Prostate gland (tissue), 2 donors: ENCODE data around the gene VPS36. TPM values are rescaled to one million over a fixed set of nuclear protein-coding genes. Genes with fewer than 3 reads are reported as not detected.
A peak's percentile ranks its signal among the peaks of the same experiment; 100 is the strongest.

ENCODE experiments used
- DNase-seq: peaks from one replicate; pipeline ENCODE4 v3.0.0-alpha.2; 2019; ENCODE audit warnings: low spot score
- H3K27ac ChIP-seq, 2 donors: fragments of 200-600 bp; sonication (generic); 2 replicates each; pipeline ENCODE4 v1.5.1; 2017 to 2019
- H3K27me3 ChIP-seq: fragments of 200-600 bp; sonication (generic); replicated peaks from 2 replicates; pipeline ENCODE4 v1.5.1; 2019; ENCODE audit not compliant: insufficient read depth
- H3K36me3 ChIP-seq, 2 donors: fragments of 200-600 bp; sonication (generic); 1 replicate in 1 of 2; 2 replicates in 1 of 2; pipeline versions ENCODE4 v1.5.1 to v1.8.1; 2017 to 2019
- H3K4me1 ChIP-seq: fragments of 200-600 bp; sonication (generic); replicated peaks from 2 replicates; pipeline ENCODE4 v1.5.1; 2019
- H3K4me3 ChIP-seq, 2 donors: fragments of 200-600 bp; sonication (generic); 2 replicates each; pipeline ENCODE4 v1.5.1; 2017 to 2019
- H3K9me3 ChIP-seq: fragments of 200-600 bp; sonication (generic); 2 replicates; pipeline ENCODE4 v1.5.1; 2017
- POLR2A ChIP-seq: fragments of 450-650 bp; IDR thresholded peaks from one replicate; pipeline ENCODE4 v1.6.1; 2016; ENCODE audit warnings: antibody characterized with exemption, mild to moderate bottlenecking
- POLR2AphosphoS5 ChIP-seq: sonication (generic); formaldehyde crosslinking; IDR thresholded peaks from one replicate; pipeline ENCODE4 v1.6.1; 2017; ENCODE audit warnings: antibody characterized with exemption
- WGBS: methylation state at CpG from one replicate; pipeline ENCODE4 v1.1.5; 2018; 5-methylcytosine and 5-hydroxymethylcytosine counted together
- intact Hi-C: fragments of 100-400 bp; cut with DNase I; formaldehyde crosslinking; loops from one replicate; pipeline ENCODE4 v1.14.2; 2022
- total RNA-seq, 2 donors: library from RNA; depleted of rRNA; stranded (reverse); fragments of >200 nt; gene quantifications; one replicate each; pipeline ENCODE4 v1.1.0, GENCODE V29; 2016
- TF ChIP-seq, protein P1 (sequence below), 4 experiments: fragments of 200-600 bp in 2 of 4; fragments of 450-650 bp in 2 of 4; sonication (generic) in 2 of 4; IDR thresholded peaks; 1 replicate in 3 of 4; 2 replicates in 1 of 4; pipeline ENCODE4 v1.5.1; 2016 to 2019; ENCODE audit warnings: antibody characterized with exemption in 4 of 4, mild to moderate bottlenecking in 2 of 4, moderate library complexity in 2 of 4

The VPS36 gene
- total RNA-seq, 2 donors from 2014 or later = 43.9 to 46.6 TPM

DNA sequence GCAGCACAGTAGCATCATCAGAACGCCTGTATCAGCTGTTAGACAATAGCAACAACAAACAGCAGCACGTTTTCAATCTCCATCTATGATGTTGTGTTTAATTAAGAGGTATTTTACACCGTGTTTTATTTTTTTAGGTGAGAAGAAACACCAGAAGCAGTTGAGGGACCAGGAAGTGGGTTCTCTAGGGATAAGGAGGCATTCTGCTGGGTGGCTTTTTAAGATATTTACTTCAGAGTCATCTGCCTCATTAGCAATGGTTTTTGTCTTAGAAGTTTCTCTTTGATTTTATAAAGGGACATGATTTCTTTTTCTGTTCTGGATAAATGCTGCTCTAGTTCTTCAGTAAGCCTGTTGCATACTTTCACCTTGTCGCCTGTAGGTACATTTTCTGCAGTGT is 13.1 kb upstream of the VPS36 start:
- H3K27me3 ChIP-seq = no peaks in the 10 kb centered on the region
- H3K27ac ChIP-seq = no peak overlapping the region
- intact Hi-C loops = no loop called here
- no peaks in the 10 kb centered on the region for H3K4me1 ChIP-seq
- no peak for TF ChIP-seq POLR2A
- TF ChIP-seq POLR2AphosphoS5 = no peak
- no peak for DNase-seq
- no peak overlapping the region for H3K4me3 ChIP-seq
- WGBS = 80% methylated on average over 4 of the region's 4 CpGs
- no peaks in the 10 kb centered on the region for H3K9me3 ChIP-seq
- no peaks in the 10 kb centered on the region for H3K36me3 ChIP-seq

DNA sequence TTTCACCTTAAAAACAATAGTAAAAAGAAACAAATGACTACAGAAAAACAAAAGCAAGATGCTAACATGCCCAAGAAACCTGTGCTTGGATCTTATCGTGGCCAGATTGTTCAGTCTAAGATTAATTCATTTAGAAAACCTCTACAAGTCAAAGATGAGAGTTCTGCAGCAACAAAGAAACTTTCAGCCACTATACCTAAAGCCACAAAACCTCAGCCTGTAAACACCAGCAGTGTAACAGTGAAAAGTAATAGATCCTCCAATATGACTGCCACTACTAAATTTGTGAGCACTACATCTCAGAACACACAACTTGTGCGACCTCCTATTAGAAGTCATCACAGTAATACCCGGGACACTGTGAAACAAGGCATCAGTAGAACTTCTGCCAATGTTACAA is 10.8 kb upstream of the VPS36 start:
- no peak for DNase-seq
- 82% methylated on average over 3 of the region's 3 CpGs for WGBS

DNA sequence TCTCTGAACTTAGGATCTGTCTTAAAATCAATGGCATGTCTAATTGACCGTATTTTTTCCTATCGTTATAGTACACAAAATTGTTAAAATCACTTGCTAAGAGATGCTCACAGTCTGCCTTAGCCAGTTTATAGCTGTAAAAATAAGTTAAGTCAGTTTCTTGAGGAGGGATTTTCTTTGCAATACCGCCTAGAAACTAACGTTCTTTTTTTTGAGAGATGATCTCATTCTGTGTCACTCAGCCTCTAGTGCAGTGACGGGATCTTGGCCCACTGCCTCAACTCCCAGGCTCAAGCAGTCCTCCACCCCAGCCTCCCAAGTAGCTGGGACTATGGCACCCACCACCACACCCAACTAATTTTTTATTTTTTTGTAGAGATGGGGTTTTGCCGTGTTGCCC is 9.2 kb upstream of the VPS36 start:
- WGBS = 82% methylated on average over 6 of the region's 6 CpGs
- Histone ChIP-seq H3K9me3 (no peaks in the 10 kb centered on the region), H3K27ac (no peak overlapping the region), H3K27me3 (no peaks in the 10 kb centered on the region), H3K4me1 (no peaks in the 10 kb centered on the region), H3K4me3 (no peak overlapping the region), H3K36me3 (no peaks in the 10 kb centered on the region)
- intact Hi-C loops = loop anchor here (5.0 to 10.0 kb wide), 3 partner anchors 193 to 1005 kb away; partner anchors contain the start of genes INTS6, SUGT1 and WDFY2
- DNase-seq = no peak
- TF ChIP-seq POLR2AphosphoS5 (no peak), POLR2A (no peak)
- TF ChIP-seq, protein P1, sequence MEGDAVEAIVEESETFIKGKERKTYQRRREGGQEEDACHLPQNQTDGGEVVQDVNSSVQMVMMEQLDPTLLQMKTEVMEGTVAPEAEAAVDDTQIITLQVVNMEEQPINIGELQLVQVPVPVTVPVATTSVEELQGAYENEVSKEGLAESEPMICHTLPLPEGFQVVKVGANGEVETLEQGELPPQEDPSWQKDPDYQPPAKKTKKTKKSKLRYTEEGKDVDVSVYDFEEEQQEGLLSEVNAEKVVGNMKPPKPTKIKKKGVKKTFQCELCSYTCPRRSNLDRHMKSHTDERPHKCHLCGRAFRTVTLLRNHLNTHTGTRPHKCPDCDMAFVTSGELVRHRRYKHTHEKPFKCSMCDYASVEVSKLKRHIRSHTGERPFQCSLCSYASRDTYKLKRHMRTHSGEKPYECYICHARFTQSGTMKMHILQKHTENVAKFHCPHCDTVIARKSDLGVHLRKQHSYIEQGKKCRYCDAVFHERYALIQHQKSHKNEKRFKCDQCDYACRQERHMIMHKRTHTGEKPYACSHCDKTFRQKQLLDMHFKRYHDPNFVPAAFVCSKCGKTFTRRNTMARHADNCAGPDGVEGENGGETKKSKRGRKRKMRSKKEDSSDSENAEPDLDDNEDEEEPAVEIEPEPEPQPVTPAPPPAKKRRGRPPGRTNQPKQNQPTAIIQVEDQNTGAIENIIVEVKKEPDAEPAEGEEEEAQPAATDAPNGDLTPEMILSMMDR (IDR thresholded peaks at IDR 0.05) = no peak

More for the DNA sequence above, 10.8 kb upstream of the VPS36 start:
- H3K36me3 ChIP-seq = no peaks in the 10 kb centered on the region
- no peaks in the 10 kb centered on the region for H3K4me1 ChIP-seq
- no peaks in the 10 kb centered on the region for H3K27me3 ChIP-seq
- no peak overlapping the region for H3K4me3 ChIP-seq
- intact Hi-C loops = no loop called here
- TF ChIP-seq POLR2AphosphoS5 = no peak
- no peak for TF ChIP-seq POLR2A
- TF ChIP-seq, protein P1 (IDR thresholded peaks at IDR 0.05) = no peak
- no peaks in the 10 kb centered on the region for H3K9me3 ChIP-seq
- no peak overlapping the region for H3K27ac ChIP-seq

DNA sequence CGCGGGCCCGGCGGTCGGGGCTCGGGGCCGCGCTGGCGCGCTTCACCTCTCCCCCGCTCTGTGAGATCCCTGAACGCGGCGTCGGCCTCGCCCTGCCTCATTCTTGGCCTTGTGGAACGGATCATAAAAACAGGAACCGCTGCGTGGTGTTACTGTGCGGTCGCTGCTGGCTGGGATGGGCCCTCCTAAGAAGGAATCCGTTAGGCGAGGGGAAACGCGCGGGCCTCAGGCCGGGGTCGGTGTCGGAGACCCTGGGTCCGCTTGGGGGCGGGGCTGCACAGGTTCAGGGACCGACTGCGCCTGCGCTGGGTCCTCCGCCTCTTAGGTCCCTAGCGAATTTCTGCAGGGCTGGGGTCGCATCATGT is 5.2 kb upstream of the VPS36 start:
- TF ChIP-seq, protein P1 (IDR thresholded peaks at IDR 0.05) = peak in 1 of 4 experiments; percentile 9
- no peak for TF ChIP-seq POLR2A

DNA sequence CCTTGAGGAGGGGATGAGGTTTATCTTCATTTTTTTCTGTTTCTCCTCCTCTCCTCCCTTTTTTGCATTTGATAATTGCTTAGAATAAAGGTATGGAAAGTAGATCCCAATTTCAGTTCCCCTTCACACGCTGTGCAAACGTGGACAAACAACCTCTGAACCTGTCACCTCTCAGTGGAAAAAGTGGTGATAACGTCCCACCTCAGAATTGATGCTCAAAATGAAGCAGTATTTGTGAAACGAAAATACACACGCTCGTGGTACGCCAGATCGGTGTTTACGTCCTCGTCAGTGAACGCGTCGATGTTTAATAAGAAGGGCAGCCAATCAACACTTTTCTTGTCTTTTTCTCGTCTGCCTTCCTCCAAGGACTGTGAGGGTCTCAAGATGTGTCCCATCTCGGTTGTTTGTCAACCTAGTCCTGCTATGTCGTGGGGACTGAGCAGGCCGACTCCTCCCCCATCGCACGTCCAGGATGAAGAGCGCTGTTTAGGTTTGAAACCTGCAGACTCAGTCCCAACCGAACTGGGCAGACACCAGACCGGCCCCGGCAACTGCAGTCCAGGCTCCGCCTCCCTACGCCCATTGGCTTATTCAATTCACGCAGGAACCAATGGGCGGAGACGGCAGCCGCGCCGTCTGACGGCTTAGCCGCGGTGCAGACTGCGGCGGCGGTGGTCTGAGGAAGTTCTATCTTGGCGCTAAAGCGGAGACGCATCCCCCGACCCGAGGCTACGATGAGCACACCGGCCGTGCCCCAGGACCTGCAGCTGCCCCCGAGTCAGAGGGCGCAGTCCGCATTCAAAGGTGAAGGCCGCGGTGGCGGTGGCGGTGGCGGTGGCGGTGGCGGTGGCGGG is 4.6 kb upstream of the VPS36 start, which contains the start of gene CKAP2:
CKAP2 (plus strand) TSS at position 659 of the 857 bp plus-strand sequence; CDS start at position 738, 79 bp downstream.
- peak; percentile 96 for DNase-seq
- peak within 1 kb of the TSS; percentile 74 to 93 for H3K27ac ChIP-seq
- H3K36me3 ChIP-seq = no peaks in the 10 kb centered on the region
- TF ChIP-seq, protein P1 (IDR thresholded peaks at IDR 0.05) = peak in 1 of 4 experiments; percentile 9
- TF ChIP-seq POLR2A = peak; percentile 95
- TF ChIP-seq POLR2AphosphoS5 = peak; percentile 96
- H3K27me3 ChIP-seq = no peaks in the 10 kb centered on the region
- H3K4me3 ChIP-seq = peak within 1 kb of the TSS; percentile 74 to 88
- H3K4me1 ChIP-seq = peaks cover 2% of the 10 kb centered on the region
- WGBS = 1% methylated on average over 34 of the region's 56 CpGs
- H3K9me3 ChIP-seq = no peaks in the 10 kb centered on the region
- intact Hi-C loops = loop anchor here (5.0 to 10.0 kb wide), 5 partner anchors 108 to 1000 kb away; partner anchors contain the start of genes ALG11, ATP7B, INTS6 and SUGT1

More for the DNA sequence above, 5.2 kb upstream of the VPS36 start:
- H3K4me3 ChIP-seq = peak overlapping the region; percentile 74 to 88
- peak; percentile 61 for DNase-seq
- under 1% methylated on average over 37 of the region's 37 CpGs for WGBS
- no peaks in the 10 kb centered on the region for H3K27me3 ChIP-seq
- peak overlapping the region; percentile 74 to 93 for H3K27ac ChIP-seq
- intact Hi-C loops = loop anchor here (5.0 to 10.0 kb wide), 3 partner anchors 197 to 1001 kb away; partner anchors contain the start of genes INTS6, SUGT1 and WDFY2
- H3K4me1 ChIP-seq = peaks cover 2% of the 10 kb centered on the region
- no peaks in the 10 kb centered on the region for H3K9me3 ChIP-seq
- H3K36me3 ChIP-seq = no peaks in the 10 kb centered on the region
